Activated CD8-positive, alpha-beta memory T cell treated with anti-CD3 and anti-CD28 coated beads, Interleukin-2, amount 50 U/mL, for 1 hour (primary cell): Measurements from ENCODE around the gene IFNA2.
"Not testable (repeated sequence)": the region's sequence is repeated elsewhere in the genome, so short reads cannot be mapped to it uniquely, and the experiment has no call there.

Source experiments
- DNase-seq: peaks from one replicate; pipeline ENCODE4 v3.0.0-alpha.2; 2020; ENCODE audit errors: extremely low read depth

Gene IFNA2

GRCh38 chr9:21385131-21385670 is at the start of gene IFNA2:
TSS of gene IFNA2 (minus strand) at chr9:21385398. CDS start at chr9:21385329, 69 bp downstream.
- DNase-seq = no peak

GRCh38 chr9:21435015-21435383 is 49.8 kb upstream of the IFNA2 start:
- DNase-seq = not testable (repeated sequence)

GRCh38 chr9:21434202-21435014 is 49.2 kb upstream of the IFNA2 start:
- DNase-seq = peak; percentile 19

- DNase-seq = no peak
Measured at GRCh38 chr9:21432672-21433425, 47.7 kb upstream of the IFNA2 start.

- no peak for DNase-seq
Measured at GRCh38 chr9:21429191-21429590, 44.0 kb upstream of the IFNA2 start.

- no peak for DNase-seq
Measured at GRCh38 chr9:21428235-21428634, 43.0 kb upstream of the IFNA2 start.

GRCh38 chr9:21415493-21416267 is 30.5 kb upstream of the IFNA2 start:
- DNase-seq = no peak

- DNase-seq = no peak
Measured at GRCh38 chr9:21414220-21414940, 29.2 kb upstream of the IFNA2 start.

- no peak for DNase-seq
Measured at GRCh38 chr9:21413624-21414023, 28.4 kb upstream of the IFNA2 start.

- DNase-seq = no peak
Measured at GRCh38 chr9:21413151-21413550, 28.0 kb upstream of the IFNA2 start.

GRCh38 chr9:21412107-21412506 is 26.9 kb upstream of the IFNA2 start:
- DNase-seq = no peak

GRCh38 chr9:21408817-21409216 is 23.6 kb upstream of the IFNA2 start, which contains the start of gene IFNA8:
TSS of gene IFNA8 (plus strand) at chr9:21409117. CDS start at chr9:21409177, 60 bp downstream.
- no peak for DNase-seq

- no peak for DNase-seq
Measured at GRCh38 chr9:21404146-21404545, 18.9 kb upstream of the IFNA2 start.

GRCh38 chr9:21402386-21403251 is 17.4 kb upstream of the IFNA2 start:
- DNase-seq = no peak

- DNase-seq = no peak
Measured at GRCh38 chr9:21399956-21400355, 14.8 kb upstream of the IFNA2 start.

- DNase-seq = no peak
Measured at GRCh38 chr9:21398955-21399489, 13.8 kb upstream of the IFNA2 start.

- peak; percentile 9 for DNase-seq
Measured at GRCh38 chr9:21395778-21396717, 10.8 kb upstream of the IFNA2 start.

GRCh38 chr9:21392270-21392669 is 7.1 kb upstream of the IFNA2 start:
- DNase-seq = no peak

GRCh38 chr9:21383627-21384026 is 1.6 kb downstream of the IFNA2 start:
- no peak for DNase-seq
